ENCODE measurements around the gene SLC28A2. TPM values are rescaled to one million over a fixed set of nuclear protein-coding genes. Genes with fewer than 3 reads are reported as not detected.
"Not testable (repeated sequence)": the region's sequence is repeated elsewhere in the genome, so short reads cannot be mapped to it uniquely, and the experiment has no call there.

The SLC28A2 gene
- total RNA-seq, 1 experiment from 2014 or later, result not detected

DNA sequence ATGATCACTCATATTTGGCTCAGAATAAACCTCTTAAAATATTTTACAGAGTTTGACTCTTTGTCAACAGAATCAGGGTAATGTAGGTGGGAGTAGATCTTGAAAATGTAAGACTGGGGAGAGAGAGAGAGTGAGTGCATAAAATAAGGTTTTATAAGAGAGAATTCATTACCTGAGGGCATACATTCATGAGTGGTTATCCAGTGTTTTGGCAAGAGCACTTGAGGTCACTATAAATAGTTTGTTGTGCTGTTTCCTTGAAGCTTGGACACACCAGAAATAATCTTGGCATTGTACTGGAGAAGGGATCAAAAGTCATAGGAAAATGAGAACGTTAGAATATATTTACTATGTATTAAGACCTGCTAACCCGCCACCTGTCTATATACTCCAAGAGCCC, 33.4 kb downstream of the SLC28A2 start:
- Histone ChIP-seq H3K4me1 (replicated peaks) (no peaks in the 10 kb centered on the region), H3K4me3 (no peak overlapping the region), H3K27me3 (replicated peaks) (no peaks in the 10 kb centered on the region), H3K36me3 (no peaks in the 10 kb centered on the region), H3K27ac (no peak overlapping the region), H3K9me3 (replicated peaks) (no peaks in the 10 kb centered on the region)
- DNase-seq (ENCODE audit: low read depth in 1 of 2, low spot score in 2 of 2), result no peak

DNA sequence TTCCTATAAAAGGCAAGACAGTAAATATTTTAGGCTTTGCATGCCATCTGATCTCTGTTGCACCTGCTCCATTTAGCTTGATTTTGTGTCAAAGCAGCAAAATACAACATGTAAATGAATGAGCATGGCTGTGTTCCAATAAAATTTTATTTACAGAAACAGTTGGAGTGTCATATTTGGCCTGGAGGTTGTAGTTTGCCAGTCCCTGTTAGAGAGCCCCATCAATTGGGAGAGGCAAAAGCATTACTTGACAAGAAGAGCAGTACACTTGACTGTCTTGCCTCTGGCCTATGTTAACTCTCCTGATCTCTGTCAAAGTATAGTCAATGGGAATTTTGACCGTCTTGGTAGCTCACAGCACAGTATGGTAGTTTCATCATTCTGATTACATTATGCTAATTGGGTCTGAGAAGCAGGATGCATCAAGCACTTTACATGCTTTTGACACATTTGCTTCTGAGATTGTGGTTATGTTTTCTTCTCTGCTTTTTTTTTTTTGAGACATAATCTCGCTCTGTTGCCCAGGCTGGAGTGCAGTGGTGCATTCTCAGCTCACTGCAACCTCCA, 35.4 kb downstream of the SLC28A2 start:
- no peak overlapping the region for H3K27ac ChIP-seq
- DNase-seq (ENCODE audit: low read depth in 1 of 2, low spot score in 2 of 2), result no peak
- no peak overlapping the region for H3K4me3 ChIP-seq
- H3K27me3 ChIP-seq (replicated peaks), result no peaks in the 10 kb centered on the region
- H3K9me3 ChIP-seq (replicated peaks), result no peaks in the 10 kb centered on the region
- no peaks in the 10 kb centered on the region for H3K36me3 ChIP-seq
- H3K4me1 ChIP-seq (replicated peaks), result no peaks in the 10 kb centered on the region

DNA sequence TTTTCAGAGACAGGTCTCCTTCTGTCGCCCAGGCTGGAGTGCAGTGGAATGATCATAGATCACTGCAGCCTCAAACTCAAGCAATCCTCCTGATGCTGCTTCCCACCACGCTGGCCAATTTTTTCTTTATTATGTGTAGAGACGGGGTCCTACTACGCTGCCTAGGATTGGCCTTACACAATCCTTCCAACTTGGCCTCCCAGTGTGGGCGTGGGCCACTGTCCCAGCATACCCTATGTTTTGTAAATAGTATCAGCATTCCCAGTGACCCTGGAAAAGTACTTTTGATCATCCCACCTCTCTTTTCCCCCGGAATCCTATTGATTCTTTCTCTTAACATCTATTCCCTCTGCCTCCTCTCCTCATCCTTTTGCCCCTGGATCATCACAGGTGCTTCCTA, 36.9 kb downstream of the SLC28A2 start:
- Histone ChIP-seq H3K36me3 (no peaks in the 10 kb centered on the region), H3K4me3 (no peak overlapping the region), H3K9me3 (replicated peaks) (no peaks in the 10 kb centered on the region), H3K27me3 (replicated peaks) (no peaks in the 10 kb centered on the region), H3K4me1 (replicated peaks) (no peaks in the 10 kb centered on the region), H3K27ac (no peak overlapping the region)
- DNase-seq (ENCODE audit: low read depth in 1 of 2, low spot score in 2 of 2), result no peak

DNA sequence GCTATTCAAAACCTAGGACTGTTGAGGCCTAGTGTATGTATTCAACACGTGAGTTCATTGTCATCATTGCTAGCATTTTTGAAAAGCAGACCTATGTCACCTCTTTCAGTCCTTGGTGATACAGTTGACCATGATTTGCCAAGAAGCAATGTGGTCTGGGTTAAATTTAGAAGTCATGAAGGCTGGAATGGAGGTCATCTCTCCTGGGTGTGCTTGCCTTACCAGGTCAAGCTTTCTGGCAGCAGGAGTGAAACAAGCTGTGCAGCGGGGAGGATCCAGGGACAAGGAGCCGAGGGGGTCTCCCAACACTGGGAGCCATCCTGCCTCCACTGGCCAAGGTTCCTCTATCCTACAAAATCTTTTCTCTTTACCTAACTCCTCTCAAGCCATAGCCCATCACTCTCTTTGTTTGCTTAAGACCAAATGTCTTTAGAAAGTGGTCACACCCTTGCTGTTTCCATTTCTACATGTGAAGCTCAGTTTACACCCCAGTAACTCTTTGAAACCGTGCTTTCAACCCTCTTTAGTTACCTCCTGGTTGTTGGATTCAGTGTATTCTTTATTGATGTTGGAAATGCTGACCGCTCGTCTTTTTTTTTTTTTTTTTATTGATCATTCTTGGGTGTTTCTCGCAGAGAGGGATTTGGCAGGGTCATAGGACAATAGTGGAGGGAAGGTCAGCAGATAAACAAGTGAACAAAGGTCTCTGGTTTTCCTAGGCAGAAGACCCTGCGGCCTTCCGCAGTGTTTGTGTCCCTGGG, 40.0 kb downstream of the SLC28A2 start:
- no peak overlapping the region for H3K27ac ChIP-seq
- H3K4me1 ChIP-seq (replicated peaks), result no peaks in the 10 kb centered on the region
- H3K36me3 ChIP-seq, result no peaks in the 10 kb centered on the region
- DNase-seq (ENCODE audit: low read depth in 1 of 2, low spot score in 2 of 2), result no peak
- H3K9me3 ChIP-seq (replicated peaks), result no peaks in the 10 kb centered on the region
- H3K4me3 ChIP-seq, result no peak overlapping the region
- H3K27me3 ChIP-seq (replicated peaks), result no peaks in the 10 kb centered on the region

DNA sequence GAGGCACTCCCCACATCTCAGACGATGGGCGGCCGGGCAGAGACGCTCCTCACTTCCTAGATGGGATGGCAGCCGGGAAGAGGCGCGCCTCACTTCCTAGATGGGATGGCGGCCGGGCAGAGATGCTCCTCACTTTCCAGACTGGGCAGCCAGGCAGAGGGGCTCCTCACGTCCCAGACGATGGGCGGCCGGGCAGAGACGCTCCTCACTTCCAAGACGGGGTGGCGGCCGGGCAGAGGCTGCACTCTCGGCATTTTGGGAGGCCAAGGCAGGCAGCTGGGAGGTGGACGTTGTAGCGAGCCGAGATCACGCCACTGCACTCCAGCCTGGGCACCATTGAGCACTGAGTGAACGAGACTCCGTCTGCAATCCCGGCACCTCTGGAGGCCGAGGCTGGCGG, 41.3 kb downstream of the SLC28A2 start:
- H3K27me3 ChIP-seq (replicated peaks); H3K4me3 ChIP-seq; H3K36me3 ChIP-seq; H3K4me1 ChIP-seq (replicated peaks); H3K9me3 ChIP-seq (replicated peaks); DNase-seq (ENCODE audit: low read depth in 1 of 2, low spot score in 2 of 2); H3K27ac ChIP-seq: not testable (repeated sequence)

DNA sequence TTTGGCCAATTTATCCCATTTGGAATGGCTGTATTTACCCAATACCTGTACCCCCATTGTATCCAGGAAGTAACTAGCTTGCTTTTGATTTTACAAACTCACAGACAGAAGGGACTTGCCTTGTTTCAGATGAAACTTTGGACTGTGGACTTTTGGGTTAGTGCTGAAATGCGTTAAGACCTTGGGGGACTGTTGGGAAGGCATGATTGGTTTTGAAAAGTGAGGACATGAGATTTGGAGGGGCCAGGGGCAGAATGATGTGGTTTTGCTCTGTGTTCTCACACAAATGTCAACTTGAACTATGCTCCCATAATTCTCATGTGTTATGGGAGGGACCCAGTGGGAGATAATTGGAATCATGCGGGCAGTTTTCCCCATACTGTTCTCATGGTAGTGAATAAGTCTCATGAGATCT, 46.9 kb downstream of the SLC28A2 start:
- H3K27ac ChIP-seq; H3K4me1 ChIP-seq (replicated peaks); H3K9me3 ChIP-seq (replicated peaks); DNase-seq (ENCODE audit: low read depth in 1 of 2, low spot score in 2 of 2); H3K4me3 ChIP-seq; H3K36me3 ChIP-seq; H3K27me3 ChIP-seq (replicated peaks): not testable (repeated sequence)

DNA sequence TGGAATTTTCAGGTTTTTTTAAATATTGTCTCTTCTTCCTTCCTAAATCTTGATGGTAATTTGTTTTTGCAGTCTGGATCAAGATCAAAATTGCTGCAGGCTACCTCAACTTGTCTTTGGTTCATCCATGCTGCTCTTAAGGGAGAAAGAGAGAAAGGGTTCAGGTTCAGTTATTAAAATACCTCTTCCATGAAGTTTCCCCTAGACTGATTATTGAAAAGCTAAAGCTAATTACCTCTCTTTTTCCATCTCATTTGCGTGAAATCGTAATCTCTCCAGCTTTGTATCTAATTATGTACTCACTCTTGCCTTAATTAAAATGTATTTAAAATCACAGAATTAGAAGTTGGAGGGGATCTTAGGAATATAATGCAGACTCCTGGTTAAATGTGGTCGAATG, 52.7 kb downstream of the SLC28A2 start:
- 0 out of 2 replicates have a peak, but pooled peaks cover 3% of the 10 kb centered on the region for H3K27me3 ChIP-seq (replicated peaks)

DNA sequence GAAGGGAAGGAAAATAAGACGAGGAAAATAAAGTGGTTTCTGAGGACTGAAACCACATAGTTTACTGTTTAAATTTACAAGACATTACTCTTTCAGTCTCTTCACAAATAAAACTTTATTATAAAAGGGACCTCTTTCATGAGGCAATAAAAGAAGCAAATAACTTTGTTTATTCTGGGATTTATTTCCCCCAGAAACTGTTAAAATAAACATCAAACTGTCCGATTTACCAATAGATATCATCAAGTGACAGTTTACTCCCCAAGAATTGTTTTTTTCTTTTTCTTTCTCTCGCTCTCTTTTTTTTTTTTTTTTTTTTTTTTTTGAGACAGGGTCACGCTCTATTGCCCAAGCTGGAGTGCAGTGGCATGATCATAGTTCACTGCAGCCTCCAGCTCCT, 54.1 kb downstream of the SLC28A2 start:
- no peaks in the 10 kb centered on the region for H3K36me3 ChIP-seq
- H3K4me1 ChIP-seq (replicated peaks), result no peaks in the 10 kb centered on the region
- no peaks in the 10 kb centered on the region for H3K9me3 ChIP-seq (replicated peaks)
- no peak overlapping the region for H3K4me3 ChIP-seq
- H3K27me3 ChIP-seq (replicated peaks), result 0 out of 2 replicates have a peak, but pooled peaks cover 3% of the 10 kb centered on the region
- H3K27ac ChIP-seq, result no peak overlapping the region
- no peak for DNase-seq (ENCODE audit: low read depth in 1 of 2, low spot score in 2 of 2)

More for the DNA sequence above, 52.7 kb downstream of the SLC28A2 start:
- Histone ChIP-seq H3K9me3 (replicated peaks) (no peaks in the 10 kb centered on the region), H3K4me1 (replicated peaks) (no peaks in the 10 kb centered on the region), H3K36me3 (no peaks in the 10 kb centered on the region), H3K4me3 (no peak overlapping the region), H3K27ac (no peak overlapping the region)
- no peak for DNase-seq (ENCODE audit: low read depth in 1 of 2, low spot score in 2 of 2)

DNA sequence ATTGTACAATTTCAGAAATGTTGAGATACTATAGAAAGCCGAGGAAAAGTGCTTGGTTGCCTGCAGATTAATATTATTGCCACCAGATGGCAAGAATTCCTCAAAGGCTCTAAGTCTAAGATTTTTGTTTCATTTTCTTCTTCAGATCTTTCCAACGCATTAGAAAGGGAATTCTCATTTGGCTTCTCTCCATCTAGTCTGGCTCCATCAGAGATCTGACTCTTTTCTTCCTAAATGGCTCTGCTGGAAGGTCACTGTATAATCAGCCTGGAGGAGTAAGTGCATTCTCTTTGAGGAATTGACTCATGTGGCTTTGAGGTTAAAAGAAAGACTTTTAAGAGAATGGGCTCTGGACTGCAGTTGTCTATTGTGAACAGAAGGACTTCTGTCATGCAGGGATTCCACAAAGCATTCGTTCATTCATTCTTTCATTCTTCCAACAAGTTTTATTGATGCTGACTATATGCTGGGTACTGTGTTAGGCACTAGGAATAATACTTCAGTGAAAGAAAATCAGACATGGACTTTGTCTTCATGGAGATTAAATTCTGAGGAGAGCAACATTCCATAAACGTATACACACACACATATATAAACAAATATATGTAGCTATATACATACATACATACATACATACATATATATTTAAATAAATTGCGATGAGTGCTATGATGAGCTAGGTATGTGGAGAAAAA, 55.3 kb downstream of the SLC28A2 start:
- Histone ChIP-seq H3K9me3 (replicated peaks) (no peaks in the 10 kb centered on the region), H3K27ac (no peak overlapping the region), H3K4me1 (replicated peaks) (no peaks in the 10 kb centered on the region), H3K27me3 (replicated peaks) (0 out of 2 replicates have a peak, but pooled peaks cover 3% of the 10 kb centered on the region), H3K4me3 (no peak overlapping the region), H3K36me3 (no peaks in the 10 kb centered on the region)
- peak in 1 of 2 experiments; percentile 19 for DNase-seq (ENCODE audit: low read depth in 1 of 2, low spot score in 2 of 2)

DNA sequence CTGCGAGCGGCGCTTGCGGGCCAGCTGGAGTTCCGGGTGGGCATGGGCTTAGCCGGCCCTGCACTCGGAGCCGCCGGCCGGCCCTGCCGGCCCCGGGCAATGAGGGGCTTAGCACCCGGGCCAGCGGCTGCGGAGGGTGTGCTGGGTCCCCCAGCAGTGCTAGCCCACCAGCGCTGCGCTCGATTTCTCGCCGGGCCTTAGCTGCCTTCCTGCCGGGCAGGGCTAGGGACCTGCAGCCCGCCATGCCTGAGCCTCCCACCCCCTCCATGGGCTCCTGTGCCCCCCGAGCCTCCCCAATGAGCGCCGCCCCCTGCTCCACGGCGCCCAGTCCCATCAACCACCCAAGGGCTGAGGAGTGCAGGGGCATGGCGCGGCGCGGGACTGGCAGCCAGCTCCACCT, 62.1 kb downstream of the SLC28A2 start:
- not testable (repeated sequence) for H3K27me3 ChIP-seq (replicated peaks); H3K9me3 ChIP-seq (replicated peaks); DNase-seq (ENCODE audit: low read depth in 1 of 2, low spot score in 2 of 2); H3K4me1 ChIP-seq (replicated peaks); H3K27ac ChIP-seq; H3K36me3 ChIP-seq; H3K4me3 ChIP-seq

DNA sequence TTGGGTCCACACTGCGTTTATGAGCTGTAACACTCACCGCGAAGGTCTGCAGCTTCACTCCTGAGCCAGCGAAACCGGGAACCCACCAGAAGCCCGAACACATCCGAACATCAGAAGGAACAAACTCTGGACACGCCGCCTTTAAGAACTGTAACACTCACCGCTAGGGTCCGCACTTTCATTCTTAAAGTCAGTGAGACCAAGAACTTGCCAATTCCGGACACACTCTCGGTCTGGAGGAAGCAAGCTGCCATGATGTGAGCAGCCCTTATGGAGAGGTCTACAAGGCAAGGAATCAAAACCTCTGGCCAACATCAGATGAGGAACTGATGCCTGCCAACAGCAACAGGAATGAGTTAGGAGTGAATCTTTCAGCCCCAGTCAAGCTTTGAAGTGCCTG, 62.9 kb downstream of the SLC28A2 start:
- no peaks in the 10 kb centered on the region for H3K36me3 ChIP-seq
- peaks cover 2% of the 10 kb centered on the region; the same call in 1 of the 2 replicates for H3K27me3 ChIP-seq (replicated peaks)
- DNase-seq (ENCODE audit: low read depth in 1 of 2, low spot score in 2 of 2), result no peak
- no peaks in the 10 kb centered on the region for H3K4me1 ChIP-seq (replicated peaks)
- H3K4me3 ChIP-seq, result no peak overlapping the region
- no peaks in the 10 kb centered on the region for H3K9me3 ChIP-seq (replicated peaks)
- H3K27ac ChIP-seq, result no peak overlapping the region

DNA sequence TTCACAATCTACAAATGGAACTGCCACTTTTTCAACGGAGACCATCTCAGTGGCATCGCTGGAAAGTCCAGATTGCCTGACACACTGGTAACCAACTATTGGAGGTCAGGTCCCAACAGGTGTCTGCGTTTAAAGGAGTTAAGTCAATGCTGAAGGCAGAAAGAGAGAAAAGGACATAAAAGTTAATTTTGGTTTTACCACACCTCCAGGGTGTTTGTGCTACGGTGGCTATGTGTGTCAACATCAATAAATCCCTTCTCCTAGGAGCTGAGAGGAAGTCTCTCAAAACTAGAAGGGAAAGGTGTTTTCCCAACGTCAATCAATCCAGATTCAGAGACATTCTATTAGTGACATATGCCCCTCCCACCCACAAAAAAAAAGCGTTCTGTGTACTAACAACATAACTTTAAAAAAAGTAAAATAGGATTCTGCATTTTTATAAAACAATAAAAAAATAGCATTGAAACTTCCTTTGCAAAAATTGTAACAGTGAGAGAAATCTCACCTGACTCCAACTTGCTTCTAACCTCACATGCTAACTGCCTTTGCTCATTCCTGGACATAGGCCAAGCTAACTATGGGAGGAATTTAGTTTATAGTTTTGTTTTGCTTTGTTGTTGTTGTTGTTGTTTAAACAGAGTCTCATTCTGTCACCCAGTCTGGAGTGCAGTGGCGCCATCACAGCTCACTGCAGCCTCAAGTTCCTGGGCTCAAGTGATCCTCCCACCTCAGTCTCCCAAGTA, 67.6 kb downstream of the SLC28A2 start:
- no peaks in the 10 kb centered on the region for H3K9me3 ChIP-seq (replicated peaks)

DNA sequence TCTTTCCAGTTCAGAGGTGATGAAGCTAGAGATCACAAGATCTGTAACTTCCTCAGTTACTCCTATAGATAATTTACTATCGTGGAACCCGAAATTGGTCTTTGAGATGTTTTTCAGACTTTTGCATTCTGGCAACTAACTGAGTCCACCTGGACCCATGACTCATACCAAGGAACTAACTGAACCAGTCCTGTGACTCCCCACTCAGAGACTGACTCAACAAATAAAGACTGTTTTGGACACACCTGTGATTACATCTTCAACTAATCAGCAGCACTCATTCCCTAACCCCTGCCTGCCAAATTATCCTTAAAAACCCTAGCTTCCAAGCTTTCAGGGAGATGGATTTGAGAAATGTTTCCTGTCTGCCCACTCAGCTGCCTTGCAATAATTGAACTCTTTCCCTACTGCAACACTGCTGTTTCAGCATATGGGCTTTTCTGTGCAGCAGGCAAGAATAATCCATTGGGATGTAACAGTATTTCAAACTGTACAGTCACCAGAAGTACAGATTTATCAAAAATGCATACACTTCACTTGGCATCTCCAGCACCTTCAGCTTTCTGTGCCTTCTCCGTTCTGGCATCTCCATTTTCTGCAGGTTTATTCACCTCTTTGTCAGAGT, 68.7 kb downstream of the SLC28A2 start:
- no peak overlapping the region for H3K27ac ChIP-seq
- no peak overlapping the region for H3K4me3 ChIP-seq
- no peaks in the 10 kb centered on the region; the same call in 1 of the 2 replicates for H3K27me3 ChIP-seq (replicated peaks)
- no peaks in the 10 kb centered on the region for H3K36me3 ChIP-seq
- DNase-seq (ENCODE audit: low read depth in 1 of 2, low spot score in 2 of 2), result no peak
- no peaks in the 10 kb centered on the region for H3K9me3 ChIP-seq (replicated peaks)
- no peaks in the 10 kb centered on the region for H3K4me1 ChIP-seq (replicated peaks)

More for the DNA sequence above, 67.6 kb downstream of the SLC28A2 start:
- H3K27me3 ChIP-seq (replicated peaks), result no peaks in the 10 kb centered on the region; the same call in 1 of the 2 replicates
- H3K27ac ChIP-seq, result no peak overlapping the region
- no peak for DNase-seq (ENCODE audit: low read depth in 1 of 2, low spot score in 2 of 2)
- H3K4me3 ChIP-seq, result no peak overlapping the region
- no peaks in the 10 kb centered on the region for H3K4me1 ChIP-seq (replicated peaks)
- no peaks in the 10 kb centered on the region for H3K36me3 ChIP-seq
